ENCODE data around the gene MAEA.
"Not testable (repeated sequence)": the region's sequence is repeated elsewhere in the genome, so short reads cannot be mapped to it uniquely, and the experiment has no call there.

Gene MAEA

GRCh38 chr4:1367936-1368289 lies 78.2 kb downstream of the MAEA start:
- DNase-seq (ENCODE audit: insufficient read length, low spot score) (no peak), FAIRE-seq (no peak)
- no peak for TF ChIP-seq CTCF (IDR thresholded peaks at IDR 0.05; ENCODE audit: insufficient read depth, missing control alignments)

GRCh38 chr4:1368421-1369090 lies 78.9 kb downstream of the MAEA start:
- DNase-seq (ENCODE audit: insufficient read length, low spot score), result no peak
- TF ChIP-seq CTCF (IDR thresholded peaks at IDR 0.05; ENCODE audit: insufficient read depth, missing control alignments), result no peak
- FAIRE-seq, result no peak

- no peak for FAIRE-seq
- no peak for DNase-seq (ENCODE audit: insufficient read length, low spot score)
- no peak for TF ChIP-seq CTCF (IDR thresholded peaks at IDR 0.05; ENCODE audit: insufficient read depth, missing control alignments)
Observed at GRCh38 chr4:1369091-1369450, 79.4 kb downstream of the MAEA start.

- DNase-seq (ENCODE audit: insufficient read length, low spot score) (no peak), FAIRE-seq (no peak)
- TF ChIP-seq CTCF (IDR thresholded peaks at IDR 0.05; ENCODE audit: insufficient read depth, missing control alignments), result no peak
Observed at GRCh38 chr4:1369479-1370079, 79.9 kb downstream of the MAEA start.

- no peak for TF ChIP-seq CTCF (IDR thresholded peaks at IDR 0.05; ENCODE audit: insufficient read depth, missing control alignments)
- no peak for DNase-seq (ENCODE audit: insufficient read length, low spot score)
- no peak for FAIRE-seq
Observed at GRCh38 chr4:1370321-1371124, 80.8 kb downstream of the MAEA start.

- FAIRE-seq (no peak), DNase-seq (ENCODE audit: insufficient read length, low spot score) (no peak)
- no peak for TF ChIP-seq CTCF (IDR thresholded peaks at IDR 0.05; ENCODE audit: insufficient read depth, missing control alignments)
Observed at GRCh38 chr4:1371176-1372165, 81.8 kb downstream of the MAEA start.

GRCh38 chr4:1372576-1372975 lies 82.9 kb downstream of the MAEA start:
- not testable (repeated sequence) for FAIRE-seq; DNase-seq (ENCODE audit: insufficient read length, low spot score)
